GM20431 (cell line): ENCODE results near the gene HKDC1.
"Not testable (repeated sequence)": the region's sequence is repeated elsewhere in the genome, so short reads cannot be mapped to it uniquely, and the experiment has no call there.

Experiments
- in situ Hi-C: fragments of 300-500 bp; cut with MseI, MboI; formaldehyde crosslinking; loops from one replicate; pipeline ENCODE4 v1.15.0; 2020; ENCODE audit warnings: low sequenced_read_pairs; ENCODE audit not compliant: unreplicated experiment

Gene HKDC1

DNA sequence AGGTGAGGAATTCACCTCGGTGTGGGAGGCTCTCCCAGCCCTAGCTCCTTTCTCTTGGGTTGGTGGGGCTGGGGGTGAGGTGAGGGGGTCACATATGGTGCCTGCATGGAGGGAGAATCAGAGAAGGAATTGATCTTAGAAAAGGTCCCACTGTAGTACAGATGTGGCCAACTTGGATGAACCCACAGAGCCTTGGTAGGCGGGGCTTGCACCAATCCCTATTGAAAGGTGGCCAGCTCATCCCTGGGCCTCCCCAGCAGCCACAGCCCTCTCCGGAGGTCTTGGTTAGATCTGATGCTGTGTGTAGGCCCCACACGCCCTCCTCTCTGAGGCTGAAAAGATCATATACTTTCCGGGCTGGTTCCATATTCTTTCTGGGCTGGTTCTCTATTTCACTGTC is 19.0 kb downstream of the HKDC1 start:
- in situ Hi-C loops, result loop anchor here (5.0 kb wide), 1 partner anchor 153 kb away; no protein-coding TSS in a partner anchor

DNA sequence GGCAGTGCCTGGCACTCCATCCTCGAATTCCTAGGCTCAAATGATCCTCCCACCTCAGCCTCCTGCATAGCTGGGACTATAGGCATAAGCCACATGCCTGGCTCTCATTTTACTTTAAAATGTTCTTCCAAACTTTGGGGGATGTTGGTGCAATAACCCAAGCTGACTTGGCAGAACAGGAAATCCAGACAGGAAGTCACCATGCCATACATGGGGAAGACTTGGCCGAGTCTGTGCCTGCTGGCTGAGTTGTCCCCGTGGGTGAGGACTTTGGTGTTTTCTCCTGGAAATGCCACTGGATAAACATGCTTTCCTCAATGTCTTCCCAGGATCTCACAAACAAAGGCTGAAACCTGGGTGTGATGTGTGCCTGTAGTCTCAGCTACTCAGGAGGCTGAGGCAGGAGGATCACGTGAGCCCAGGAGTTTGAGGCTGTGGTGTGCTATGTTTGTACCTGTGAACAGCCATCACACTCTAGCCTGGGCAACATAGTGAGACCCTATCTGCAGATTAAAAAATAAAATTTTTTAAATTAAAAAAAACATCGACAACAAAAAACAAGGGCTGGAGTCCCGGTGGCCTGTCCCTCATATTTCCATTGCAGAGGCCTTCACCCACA is 19.8 kb downstream of the HKDC1 start:
- in situ Hi-C loops, result loop anchor here (5.0 kb wide), 1 partner anchor 152 kb away; no protein-coding TSS in a partner anchor

DNA sequence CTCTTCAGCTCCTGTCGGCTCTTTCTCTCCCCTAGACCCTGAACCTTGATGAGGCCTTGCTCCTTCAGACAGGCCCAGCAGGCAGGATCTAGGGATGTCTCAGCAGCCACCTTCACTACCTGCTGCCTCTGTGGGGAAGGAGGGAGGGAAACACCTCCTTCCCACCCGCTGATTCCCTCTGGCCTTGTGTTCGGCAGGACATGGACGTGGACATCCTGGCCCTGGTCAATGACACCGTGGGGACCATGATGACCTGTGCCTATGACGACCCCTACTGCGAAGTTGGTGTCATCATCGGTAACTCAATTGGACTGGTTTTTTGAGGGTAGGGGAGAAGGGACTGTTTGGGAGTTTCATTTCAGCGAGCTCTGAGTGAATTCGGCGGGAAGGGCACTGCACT is 20.3 kb downstream of the HKDC1 start:
- in situ Hi-C loops, result no loop called here

DNA sequence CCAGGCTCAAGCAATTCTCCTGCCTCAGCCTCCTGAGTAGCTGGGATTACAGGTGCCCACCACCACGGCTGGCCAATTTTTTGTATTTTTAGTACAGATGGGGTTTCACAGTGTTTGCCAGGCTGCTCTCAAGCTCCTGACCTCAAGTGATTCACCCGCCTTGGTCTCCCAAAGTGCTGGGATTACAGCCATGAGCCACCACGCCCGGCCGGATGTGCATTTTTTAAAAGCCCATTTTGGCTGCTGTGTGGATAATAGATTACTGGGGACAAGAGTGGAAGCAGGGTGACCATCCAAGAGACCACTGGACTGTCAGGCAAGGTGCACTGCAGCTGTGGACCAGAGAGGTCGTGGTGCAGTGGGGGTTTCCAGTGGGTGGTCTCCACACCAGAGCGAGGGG is 21.4 kb downstream of the HKDC1 start:
- in situ Hi-C loops, result no loop called here

DNA sequence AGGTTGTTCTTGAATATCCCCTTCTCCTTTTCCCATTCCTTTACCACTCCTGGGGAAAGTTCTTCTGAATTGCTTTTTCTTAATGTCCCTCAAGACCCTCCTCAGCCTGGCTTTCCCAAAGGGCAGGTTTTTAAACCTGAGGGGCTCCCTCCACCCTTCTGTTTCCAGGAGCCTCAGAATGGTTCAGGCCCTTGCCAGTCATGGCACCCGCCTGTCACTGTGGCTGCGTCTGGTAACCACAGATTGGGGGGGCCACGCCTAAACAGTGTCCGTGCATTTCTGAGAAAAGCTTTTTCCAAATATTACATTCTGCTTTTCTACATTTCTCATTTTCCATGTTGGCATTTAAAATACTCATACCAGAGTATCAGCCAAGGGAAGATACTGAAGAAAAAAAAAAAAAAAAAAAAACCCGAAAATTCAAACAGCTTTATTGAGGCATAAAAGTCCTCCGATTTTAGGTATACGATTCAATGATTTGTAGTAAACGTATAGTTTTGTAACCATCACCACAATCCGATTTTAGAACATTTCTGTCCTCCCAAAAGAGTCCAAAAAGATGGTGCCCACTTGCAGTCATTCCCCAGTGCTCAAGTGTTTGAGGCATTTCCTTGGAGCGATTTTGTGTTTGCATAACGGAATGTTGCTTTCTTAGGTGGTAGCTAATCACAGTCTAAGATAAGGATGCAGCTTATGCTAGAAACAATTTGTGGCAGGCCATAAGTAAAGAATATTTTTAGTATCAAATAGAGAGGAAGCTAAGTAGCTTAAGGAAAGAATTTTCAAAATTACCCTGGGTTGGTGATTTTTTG is 22.1 kb downstream of the HKDC1 start:
- in situ Hi-C loops, result no loop called here

DNA sequence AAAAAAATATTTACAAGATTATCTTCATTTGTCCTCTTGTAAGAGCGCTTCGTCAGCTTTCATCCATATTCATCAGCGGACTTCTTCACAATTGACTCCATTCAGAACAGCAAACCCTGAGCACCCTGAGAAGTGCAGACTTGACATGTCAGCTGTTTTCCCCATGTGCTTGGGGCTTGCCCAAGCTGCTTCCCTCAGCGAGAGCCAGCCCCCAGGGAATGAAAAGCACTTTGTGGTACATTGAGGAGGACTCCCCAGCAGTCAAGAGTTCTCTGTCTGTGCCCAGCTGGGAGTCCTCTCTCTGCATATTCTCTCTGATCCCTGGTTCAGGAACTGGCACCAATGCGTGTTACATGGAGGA is 22.7 kb downstream of the HKDC1 start:
- in situ Hi-C loops, result no loop called here

DNA sequence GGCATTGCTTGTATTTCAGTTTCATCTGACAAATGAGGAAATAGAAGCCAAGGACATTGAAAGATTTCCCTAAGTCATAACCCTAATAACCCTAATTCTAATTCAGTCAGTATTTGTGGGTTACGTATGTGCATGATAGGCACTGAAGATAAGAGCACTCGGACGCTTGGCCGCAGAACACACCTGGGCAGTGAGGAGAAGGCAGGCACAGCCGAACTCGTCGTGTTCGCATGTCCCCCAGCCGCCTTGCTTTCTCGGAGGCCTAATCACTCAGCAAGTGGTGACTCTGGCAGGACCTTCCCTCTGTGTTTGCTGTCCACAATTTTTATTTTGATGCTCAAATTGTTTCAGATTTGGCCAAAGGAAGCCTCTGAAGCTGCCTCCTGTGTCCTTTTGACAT is 23.7 kb downstream of the HKDC1 start:
- in situ Hi-C loops, result no loop called here

DNA sequence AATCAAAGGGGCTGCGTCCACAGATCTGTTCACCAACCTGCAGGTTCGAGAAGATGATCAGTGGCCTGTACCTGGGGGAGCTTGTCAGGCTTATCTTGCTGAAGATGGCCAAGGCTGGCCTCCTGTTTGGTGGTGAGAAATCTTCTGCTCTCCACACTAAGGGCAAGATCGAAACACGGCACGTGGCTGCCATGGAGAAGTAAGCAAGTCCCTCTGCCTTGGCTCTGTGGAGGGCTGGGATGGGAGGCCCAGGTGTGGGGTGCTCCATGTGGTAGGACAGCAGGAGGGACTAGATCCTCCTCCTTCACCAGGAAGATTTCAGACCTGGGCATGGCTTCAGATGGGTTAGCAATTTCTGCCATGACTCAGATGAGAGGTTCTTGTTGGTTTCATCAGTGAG is 25.9 kb downstream of the HKDC1 start:
- in situ Hi-C loops, result no loop called here

DNA sequence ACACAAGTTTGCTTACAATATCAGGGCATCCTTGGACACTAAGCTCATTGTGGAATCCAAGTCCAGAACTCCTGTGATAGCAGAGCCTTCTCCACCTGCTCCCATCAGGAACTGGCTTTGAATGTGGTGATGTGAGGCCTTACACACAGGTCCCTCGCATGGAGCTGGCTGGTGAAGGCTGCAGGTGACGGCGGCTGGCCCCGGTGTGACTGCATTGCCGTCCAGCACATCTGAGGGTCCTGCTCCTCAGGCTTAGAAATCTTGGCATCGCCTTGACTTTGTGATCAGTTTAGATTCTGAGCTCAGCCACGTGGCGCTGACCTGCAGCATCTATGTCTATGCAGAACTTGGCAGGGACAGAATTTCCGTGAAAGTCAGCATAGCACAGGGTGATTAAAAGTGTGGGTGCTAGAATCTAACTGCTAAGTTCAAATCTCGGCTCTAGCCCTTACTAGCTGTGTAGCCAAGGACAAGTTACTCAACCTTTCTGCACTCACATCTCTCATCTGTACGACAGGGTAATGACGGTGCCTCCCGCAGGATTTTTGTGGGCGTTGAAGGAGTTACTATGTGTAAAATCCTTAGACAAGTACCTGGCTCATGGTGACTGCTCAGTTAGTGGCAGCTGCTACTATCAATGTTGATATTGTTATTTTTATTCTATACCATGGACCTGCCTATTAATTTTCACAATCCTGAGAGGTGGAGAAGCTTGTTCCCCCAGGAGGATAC is 26.6 kb downstream of the HKDC1 start:
- in situ Hi-C loops, result no loop called here

DNA sequence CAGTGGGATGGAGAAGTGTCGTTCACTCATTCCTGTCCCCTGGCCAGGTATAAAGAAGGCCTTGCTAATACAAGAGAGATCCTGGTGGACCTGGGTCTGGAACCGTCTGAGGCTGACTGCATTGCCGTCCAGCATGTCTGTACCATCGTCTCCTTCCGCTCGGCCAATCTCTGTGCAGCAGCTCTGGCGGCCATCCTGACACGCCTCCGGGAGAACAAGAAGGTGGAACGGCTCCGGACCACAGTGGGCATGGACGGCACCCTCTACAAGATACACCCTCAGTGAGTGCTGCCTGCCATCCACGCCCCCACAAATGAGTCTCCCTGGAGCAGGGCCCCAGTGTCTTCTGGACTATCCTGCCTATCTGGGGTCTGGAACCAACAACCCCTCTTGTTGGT is 27.2 kb downstream of the HKDC1 start:
- in situ Hi-C loops, result no loop called here

DNA sequence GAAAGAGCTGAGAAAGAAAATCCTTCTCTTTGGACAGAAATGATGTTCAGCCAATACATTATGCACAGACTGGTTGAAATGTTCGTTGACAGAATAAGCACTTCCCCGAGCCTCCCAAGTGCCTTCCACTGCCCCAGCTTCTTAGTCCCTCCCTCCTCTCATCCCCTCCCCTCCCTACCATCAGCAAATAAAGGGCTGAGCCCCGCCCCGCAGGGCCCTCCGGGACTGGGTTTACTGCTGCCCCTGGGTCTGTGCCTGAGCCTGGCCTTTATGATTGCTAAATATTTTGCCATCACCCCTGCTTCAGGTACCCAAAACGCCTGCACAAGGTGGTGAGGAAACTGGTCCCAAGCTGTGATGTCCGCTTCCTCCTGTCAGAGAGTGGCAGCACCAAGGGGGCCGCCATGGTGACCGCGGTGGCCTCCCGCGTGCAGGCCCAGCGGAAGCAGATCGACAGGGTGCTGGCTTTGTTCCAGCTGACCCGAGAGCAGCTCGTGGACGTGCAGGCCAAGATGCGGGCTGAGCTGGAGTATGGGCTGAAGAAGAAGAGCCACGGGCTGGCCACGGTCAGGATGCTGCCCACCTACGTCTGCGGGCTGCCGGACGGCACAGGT is 28.1 kb downstream of the HKDC1 start:
- in situ Hi-C loops, result no loop called here

DNA sequence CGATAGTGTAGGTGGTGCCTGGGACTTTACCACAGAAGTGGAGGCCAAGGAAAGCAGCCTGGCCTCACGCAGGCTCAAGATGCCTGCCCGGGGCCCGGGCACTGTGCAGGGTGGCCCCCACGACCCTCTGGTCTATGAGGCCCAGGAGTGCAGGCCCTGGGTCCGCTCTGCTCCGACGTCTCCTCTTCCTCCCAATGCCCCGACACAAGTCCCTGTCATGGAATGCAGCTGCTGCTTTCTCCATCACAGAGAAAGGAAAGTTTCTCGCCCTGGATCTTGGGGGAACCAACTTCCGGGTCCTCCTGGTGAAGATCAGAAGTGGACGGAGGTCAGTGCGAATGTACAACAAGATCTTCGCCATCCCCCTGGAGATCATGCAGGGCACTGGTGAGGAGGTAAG is 29.9 kb downstream of the HKDC1 start:
- in situ Hi-C loops, result no loop called here

DNA sequence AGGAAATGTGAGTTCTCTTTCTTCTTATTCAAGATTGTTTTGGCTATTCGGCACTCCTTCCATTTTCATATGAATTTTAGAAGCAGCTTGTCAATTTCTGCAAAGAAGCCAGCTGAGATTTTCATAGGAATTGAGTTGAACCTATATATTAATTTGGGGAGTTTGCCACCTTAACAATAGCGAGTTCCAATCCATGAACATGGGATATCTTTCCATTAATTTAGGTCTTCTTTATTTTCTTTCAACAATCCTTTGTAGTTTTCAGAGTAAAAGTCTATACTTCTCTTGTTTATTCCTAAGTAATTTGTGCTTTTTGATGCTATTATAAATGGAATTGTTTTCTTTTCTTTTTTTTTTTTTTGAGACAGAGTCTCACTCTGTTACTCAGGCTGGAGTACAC is 31.3 kb downstream of the HKDC1 start:
- in situ Hi-C loops, result not testable (repeated sequence)

DNA sequence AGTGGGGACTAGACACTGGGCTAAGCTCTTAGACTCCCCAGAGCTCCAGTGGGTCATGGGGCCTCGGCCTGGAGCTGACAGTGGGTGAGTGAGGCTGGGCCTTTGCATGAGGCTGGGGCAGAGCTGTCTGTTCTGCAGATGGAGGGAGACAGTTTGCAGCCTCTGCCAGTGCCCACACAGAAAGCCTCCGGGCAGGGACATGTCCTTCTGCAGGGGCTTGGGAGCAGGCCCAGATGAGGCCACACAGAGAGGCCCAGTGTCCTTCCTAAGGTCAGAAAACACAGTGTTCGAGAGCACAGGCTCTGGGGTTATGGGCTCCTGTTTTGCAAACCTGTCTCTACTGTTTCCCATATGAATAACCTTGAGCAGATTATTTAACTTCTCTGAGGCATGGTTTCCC is 33.0 kb downstream of the HKDC1 start:
- in situ Hi-C loops, result no loop called here

DNA sequence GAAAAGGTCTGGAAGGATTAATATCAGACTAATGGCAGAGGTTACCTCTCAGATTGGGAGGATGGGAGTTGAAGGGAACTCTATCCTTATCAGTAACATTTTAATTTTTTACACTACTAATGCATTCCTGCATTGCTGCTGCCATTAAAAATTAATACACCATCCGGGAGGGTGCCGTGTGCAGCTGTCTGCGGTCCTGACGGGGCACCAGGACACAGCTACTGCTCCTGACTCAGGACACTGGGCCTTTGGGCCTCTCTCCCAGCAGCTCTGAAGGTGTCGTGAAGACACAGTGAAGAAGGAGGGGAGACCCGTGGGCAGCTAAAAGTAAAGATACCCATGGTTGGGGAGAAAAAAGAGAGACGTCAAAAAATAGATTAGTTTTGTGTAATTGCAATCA is 34.7 kb downstream of the HKDC1 start:
- in situ Hi-C loops, result no loop called here

DNA sequence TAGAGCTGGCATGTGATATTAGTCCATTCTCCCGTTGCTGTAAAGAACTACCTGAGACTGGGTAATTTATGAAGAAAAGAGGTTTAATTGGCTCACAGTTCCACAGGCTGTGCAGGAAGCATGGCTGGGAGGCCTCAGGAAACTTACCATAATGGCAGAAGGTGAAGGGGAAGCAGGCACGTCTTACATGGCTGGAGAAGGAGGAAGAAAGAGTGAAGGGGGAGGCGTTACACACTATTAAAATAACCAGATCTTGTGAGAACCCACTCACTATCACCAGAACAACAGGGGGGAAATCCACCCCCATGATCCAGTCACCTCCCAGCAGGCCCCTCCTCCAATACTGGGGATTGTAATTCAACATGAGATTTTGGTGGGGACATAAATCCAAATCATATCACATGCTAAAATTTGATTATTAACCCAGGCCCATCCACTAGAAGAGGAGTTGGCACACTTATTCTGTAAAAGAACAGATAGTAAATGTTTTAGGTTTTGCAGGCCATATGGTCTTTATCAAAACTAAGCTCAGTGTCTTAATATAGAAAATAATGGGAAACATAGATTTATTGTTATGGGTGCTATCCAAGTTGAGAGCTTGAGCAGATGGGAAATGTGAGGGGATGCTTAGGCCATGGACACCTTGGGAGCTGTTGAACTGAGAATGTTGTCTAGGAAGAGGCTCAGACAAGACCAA is 39.6 kb downstream of the HKDC1 start:
- in situ Hi-C loops, result no loop called here

DNA sequence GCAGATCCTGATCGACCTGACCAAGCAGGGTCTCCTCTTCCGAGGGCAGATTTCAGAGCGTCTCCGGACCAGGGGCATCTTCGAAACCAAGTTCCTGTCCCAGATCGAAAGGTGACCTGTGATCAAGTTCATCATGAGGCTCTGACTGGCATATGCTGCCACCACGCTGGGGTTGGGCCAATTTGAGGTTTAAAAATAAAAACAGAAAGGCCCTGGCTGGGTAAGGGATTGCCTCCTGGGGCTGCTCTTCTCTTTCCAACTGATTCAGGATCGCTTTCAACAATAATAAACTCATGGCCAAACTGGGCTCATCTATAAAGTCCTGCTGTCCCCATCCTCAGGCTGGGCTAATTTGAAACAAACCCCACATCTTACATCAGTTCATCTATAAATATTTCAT is 41.1 kb downstream of the HKDC1 start:
- in situ Hi-C loops, result no loop called here

DNA sequence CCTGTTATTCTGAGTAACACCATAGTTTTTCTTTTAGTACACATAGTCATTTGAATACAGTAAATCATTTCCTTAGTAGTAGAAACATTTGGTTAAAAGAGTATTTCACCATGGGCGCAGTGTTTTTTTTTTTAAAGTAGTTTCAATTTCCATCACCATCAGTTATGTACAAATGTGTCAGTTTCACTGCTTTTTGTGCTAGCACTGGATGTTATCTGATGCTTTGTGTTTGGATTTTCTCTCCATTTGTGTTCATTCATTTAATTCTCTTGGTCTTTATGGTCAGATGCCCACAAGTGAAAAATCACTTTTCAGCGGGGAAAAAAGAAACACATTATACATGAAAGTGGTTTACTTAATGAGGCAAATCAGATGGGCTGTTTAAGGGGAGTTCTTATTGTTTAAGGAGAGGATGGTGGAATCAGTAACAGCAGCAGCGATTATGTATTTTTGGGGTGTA is 42.2 kb downstream of the HKDC1 start:
- in situ Hi-C loops, result no loop called here

DNA sequence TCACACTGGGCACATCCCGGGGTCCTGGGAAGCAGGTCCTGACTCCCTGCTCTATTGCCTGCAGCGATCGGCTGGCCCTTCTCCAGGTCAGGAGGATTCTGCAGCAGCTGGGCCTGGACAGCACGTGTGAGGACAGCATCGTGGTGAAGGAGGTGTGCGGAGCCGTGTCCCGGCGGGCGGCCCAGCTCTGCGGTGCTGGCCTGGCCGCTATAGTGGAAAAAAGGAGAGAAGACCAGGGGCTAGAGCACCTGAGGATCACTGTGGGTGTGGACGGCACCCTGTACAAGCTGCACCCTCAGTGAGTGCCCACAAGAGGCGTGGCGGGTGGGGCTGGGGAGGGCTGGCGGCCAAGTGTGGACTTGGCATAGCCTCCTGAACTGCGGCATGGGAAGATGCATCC is 45.4 kb downstream of the HKDC1 start:
- in situ Hi-C loops, result no loop called here

DNA sequence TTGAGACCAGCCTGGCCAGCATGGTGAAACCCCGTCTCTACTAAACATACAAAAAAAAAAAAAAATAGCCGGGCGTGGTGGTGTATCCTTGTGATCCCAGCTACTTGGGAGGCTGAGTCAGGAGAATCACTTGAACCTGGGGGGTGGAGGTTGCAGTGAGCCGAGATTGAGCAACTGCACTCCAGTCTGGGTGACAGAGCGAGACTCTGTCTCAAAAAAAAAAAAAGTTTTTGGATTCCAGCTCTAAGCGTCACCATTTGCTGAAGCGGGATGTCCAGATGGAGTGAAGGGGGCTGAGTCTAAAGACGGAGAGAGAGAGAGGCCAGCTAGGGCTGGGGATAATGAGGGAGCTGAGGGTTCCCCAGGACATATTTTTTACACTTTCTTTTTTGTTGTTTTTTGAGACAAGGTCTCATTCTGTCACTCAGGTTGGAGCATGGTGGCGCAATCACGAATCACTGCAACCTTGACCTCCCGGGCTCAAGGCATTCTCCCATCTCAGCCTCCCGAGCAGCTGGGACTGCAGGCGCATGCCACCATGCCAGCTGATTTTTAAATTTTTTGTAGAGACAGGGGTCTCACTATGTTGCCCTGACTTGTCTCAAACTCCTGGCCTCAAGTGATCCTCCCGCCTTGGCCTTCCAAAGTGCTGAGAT is 48.8 kb downstream of the HKDC1 start:
- in situ Hi-C loops, result no loop called here
